ENCODE data around the gene PTPRA.

DNA sequence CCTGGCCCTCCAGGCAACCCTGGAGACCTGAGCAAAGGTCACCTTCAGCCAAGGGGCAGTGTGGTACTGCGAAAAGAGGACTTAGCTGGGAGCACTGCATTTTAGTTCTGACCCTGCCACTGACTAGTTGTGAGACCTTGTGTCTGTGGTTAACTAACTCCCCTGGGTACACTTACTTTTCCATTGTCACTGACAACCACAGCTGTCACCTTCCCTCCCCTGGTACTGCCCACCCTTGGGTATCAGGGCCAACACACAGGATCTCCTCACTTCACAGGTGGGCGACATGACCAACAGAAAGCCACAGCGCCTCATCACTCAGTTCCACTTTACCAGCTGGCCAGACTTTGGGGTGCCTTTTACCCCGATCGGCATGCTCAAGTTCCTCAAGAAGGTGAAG, 148.5 kb downstream of the PTPRA start:
- TF ChIP-seq CREB1 (IDR thresholded peaks at IDR 0.05) = no peak
- TF ChIP-seq, protein P1, sequence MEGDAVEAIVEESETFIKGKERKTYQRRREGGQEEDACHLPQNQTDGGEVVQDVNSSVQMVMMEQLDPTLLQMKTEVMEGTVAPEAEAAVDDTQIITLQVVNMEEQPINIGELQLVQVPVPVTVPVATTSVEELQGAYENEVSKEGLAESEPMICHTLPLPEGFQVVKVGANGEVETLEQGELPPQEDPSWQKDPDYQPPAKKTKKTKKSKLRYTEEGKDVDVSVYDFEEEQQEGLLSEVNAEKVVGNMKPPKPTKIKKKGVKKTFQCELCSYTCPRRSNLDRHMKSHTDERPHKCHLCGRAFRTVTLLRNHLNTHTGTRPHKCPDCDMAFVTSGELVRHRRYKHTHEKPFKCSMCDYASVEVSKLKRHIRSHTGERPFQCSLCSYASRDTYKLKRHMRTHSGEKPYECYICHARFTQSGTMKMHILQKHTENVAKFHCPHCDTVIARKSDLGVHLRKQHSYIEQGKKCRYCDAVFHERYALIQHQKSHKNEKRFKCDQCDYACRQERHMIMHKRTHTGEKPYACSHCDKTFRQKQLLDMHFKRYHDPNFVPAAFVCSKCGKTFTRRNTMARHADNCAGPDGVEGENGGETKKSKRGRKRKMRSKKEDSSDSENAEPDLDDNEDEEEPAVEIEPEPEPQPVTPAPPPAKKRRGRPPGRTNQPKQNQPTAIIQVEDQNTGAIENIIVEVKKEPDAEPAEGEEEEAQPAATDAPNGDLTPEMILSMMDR (IDR thresholded peaks at IDR 0.05; ENCODE audit: control extremely low read depth in 1 of 3, insufficient read depth in 1 of 3, low read depth in 1 of 3, low read length in 3 of 3) = no peak
- TF ChIP-seq POLR2A (IDR thresholded peaks at IDR 0.05; ENCODE audit: control extremely low read depth in 1 of 2, low read depth in 2 of 2, low read length in 2 of 2) = no peak
- no peak for TF ChIP-seq RXRA (IDR thresholded peaks at IDR 0.05; ENCODE audit: insufficient read depth, low read depth, low read length)
- TF ChIP-seq CEBPB (IDR thresholded peaks at IDR 0.05; ENCODE audit: low read depth, low read length) = no peak
- no peak for TF ChIP-seq YY1 (IDR thresholded peaks at IDR 0.05; ENCODE audit: low read depth, low read length)
- TF ChIP-seq, protein P2, sequence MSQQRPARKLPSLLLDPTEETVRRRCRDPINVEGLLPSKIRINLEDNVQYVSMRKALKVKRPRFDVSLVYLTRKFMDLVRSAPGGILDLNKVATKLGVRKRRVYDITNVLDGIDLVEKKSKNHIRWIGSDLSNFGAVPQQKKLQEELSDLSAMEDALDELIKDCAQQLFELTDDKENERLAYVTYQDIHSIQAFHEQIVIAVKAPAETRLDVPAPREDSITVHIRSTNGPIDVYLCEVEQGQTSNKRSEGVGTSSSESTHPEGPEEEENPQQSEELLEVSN (IDR thresholded peaks at IDR 0.05) = no peak
- TF ChIP-seq, protein P3, sequence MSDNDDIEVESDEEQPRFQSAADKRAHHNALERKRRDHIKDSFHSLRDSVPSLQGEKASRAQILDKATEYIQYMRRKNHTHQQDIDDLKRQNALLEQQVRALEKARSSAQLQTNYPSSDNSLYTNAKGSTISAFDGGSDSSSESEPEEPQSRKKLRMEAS (IDR thresholded peaks at IDR 0.05) = no peak
- TF ChIP-seq HDAC2 (IDR thresholded peaks at IDR 0.05; ENCODE audit: borderline replicate concordance in 1 of 2, low read depth in 2 of 2, low read length in 2 of 2) = no peak
- TF ChIP-seq ZNF274 (IDR thresholded peaks at IDR 0.05; ENCODE audit: borderline replicate concordance, extremely low read depth, low read length) = no peak
- no peak for TF ChIP-seq SUZ12 (IDR thresholded peaks at IDR 0.05; ENCODE audit: low read length)
- TF ChIP-seq EZH2 (IDR thresholded peaks at IDR 0.05; ENCODE audit: low read depth, low read length, severe bottlenecking) = no peak
- TF ChIP-seq RNF2 (IDR thresholded peaks at IDR 0.05; ENCODE audit: borderline replicate concordance, low read depth, low read length, missing control alignments, poor library complexity, severe bottlenecking) = no peak
- no peak for TF ChIP-seq EGR1 (IDR thresholded peaks at IDR 0.05; ENCODE audit: borderline replicate concordance, low read depth, low read length)
